SW 1271 (cell line): Measurements from ENCODE around the gene ATOH8.
"Not testable (repeated sequence)": the region's sequence is repeated elsewhere in the genome, so short reads cannot be mapped to it uniquely, and the experiment has no call there.

ENCODE experiments used
- DNase-seq, 2 experiments: peaks; one replicate each; lab custom pipeline; 2025; lab: John Stamatoyannopoulos, UW

ATOH8 gene

DNA sequence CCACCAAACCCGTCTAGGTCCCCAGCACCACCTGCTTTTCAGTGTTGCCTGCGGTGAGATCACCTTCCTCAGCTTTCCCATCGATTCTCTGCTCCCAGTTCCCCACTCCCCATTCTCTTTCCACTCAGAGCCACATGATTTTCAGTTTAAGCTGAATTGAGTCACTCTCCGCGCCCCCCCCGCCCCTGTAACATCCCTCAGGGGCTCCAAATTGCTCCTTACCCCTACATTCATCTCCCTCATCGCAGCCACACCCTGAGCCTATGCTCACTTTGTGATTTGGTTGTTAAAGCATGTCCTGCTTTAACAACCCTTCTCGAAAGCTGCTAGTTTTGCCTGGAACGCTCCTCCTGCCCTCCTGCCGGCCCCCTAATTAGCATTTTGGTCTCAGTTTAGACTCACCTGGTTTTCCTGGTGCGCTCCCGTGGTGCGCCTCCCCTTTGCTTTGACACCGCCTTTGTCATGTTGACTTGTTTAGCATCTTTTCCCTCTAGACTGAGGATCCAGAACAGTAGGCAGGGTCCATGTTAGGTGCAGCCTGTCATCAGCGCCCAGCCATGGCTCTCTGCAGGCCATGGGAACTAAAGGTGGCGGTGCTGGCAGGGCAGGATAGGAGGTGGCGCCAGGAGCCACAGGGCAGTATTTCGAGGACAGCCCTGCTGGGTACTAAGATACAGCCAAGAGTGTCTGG lies 74.2 kb downstream of the ATOH8 start:
- DNase-seq: no peak

DNA sequence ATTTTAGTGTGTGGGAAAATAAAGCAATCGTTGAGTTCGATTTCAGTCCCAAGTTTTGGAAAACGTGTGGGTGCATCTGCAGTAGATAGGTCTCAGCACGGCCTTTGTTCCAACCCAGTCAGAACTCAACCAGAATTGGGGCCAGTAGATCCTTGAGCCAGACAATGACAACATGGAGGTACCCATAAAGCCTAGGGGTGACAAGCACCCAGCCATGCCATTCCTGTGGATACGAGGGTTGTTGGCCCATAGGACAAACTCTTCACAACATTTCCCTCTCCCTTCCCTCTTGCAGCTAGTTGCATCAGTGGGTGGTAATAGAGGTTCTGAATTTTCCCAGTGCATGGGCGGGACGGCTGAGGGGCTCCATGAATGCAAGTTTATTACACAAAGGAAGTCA lies 74.9 kb downstream of the ATOH8 start:
- no peak for DNase-seq

- DNase-seq: not testable (repeated sequence)
Observed at GRCh38 chr2:85829394-85829793, 75.6 kb downstream of the ATOH8 start.

GRCh38 chr2:85830645-85831044 lies 76.9 kb downstream of the ATOH8 start:
- DNase-seq: no peak

GRCh38 chr2:85831735-85832134 lies 77.9 kb downstream of the ATOH8 start:
- DNase-seq: no peak

DNA sequence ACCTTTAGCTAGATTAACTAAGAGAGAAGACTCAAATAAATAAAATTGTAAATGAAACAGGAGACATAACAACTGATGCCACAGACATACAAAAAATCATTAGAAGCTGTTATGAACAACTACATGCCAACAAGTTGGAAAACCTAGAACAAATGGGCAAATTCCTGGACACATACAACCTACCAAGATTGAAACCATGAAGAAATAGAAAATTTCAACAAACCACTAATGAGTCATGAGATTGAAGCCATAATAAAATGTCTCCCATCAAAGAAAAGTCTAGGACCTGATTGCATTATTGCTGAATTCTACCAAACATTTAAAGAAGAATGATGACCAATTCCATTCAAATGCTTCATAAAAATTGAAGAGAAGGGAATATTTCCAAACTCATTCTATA lies 80.7 kb downstream of the ATOH8 start:
- no peak for DNase-seq
